ENCODE measurements around the gene DZIP1. TPM values are rescaled to one million over a fixed set of nuclear protein-coding genes. Genes with fewer than 3 reads are reported as not detected.

The DZIP1 gene
- total and polyA plus RNA-seq, 2 donors (not counting 1 experiment from before 2014, with no cell fraction given) = not detected

DNA sequence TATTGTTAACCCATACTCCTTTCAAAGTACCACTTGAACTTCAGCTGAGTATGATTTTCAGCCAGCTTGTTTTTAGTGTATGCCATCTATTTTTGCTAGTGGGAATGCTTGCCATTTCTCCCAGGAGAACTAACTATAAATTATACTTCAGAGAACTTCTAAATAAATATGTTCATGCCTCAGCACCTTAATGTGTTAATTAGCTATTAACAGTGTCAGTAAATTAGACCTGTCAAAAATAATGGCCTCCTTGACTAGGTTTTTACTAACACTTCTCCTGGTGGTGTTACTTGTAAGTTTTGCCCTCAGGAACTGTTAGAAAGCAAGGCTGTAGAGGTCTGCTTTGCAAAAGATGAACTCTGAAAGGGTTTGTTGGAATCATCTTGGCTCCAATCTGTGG is 87.5 kb downstream of the DZIP1 start:
- Histone ChIP-seq H3K79me2 (ENCODE audit: control insufficient read depth, insufficient read depth, low read length) (no peaks in the 10 kb centered on the region), H3K27ac (ENCODE audit: low read length in 2 of 2) (no peak overlapping the region), H4K20me1 (ENCODE audit: control insufficient read depth, insufficient read depth, low read length, poor library complexity, severe bottlenecking) (no peaks in the 10 kb centered on the region), H3K9me3 (ENCODE audit: control extremely low read depth in 1 of 3, control insufficient read depth in 2 of 3, insufficient read depth in 1 of 3, low read length in 2 of 3) (peaks cover 0 to 4% (median 0%) of the 10 kb centered on the region in 3 donors), H3K9ac (ENCODE audit: low read length) (no peak overlapping the region), H2AFZ (ENCODE audit: insufficient read depth, low read depth, low read length, poor library complexity, severe bottlenecking) (no peak overlapping the region), H3K4me2 (replicated peaks; ENCODE audit: low read depth, low read length, poor library complexity, severe bottlenecking) (no peak overlapping the region), H3K4me1 (ENCODE audit: control insufficient read depth in 2 of 2, insufficient read depth in 2 of 2, low read length in 2 of 2) (peaks cover 16 to 18% of the 10 kb centered on the region in 2 donors), H3K36me3 (replicated peaks in 1 of 2; ENCODE audit: control extremely low read depth in 1 of 2, control insufficient read depth in 1 of 2, extremely low read depth in 1 of 2, insufficient read depth in 2 of 2, low read length in 1 of 2) (no peaks in the 10 kb centered on the region), H3K27me3 (replicated peaks in 1 of 4; ENCODE audit: control extremely low read depth in 1 of 4, control insufficient read depth in 3 of 4, insufficient read depth in 4 of 4, low read length in 3 of 4) (peaks cover 0 to 36% (median 19%) of the 10 kb centered on the region in 4 experiments), H3K4me3 (ENCODE audit: control extremely low read depth in 1 of 5, extremely low read depth in 1 of 5, insufficient read depth in 1 of 5, low read depth in 2 of 5, low read length in 4 of 5) (no peak overlapping the region)
- CTCF ChIA-PET = interaction anchor here (0.6 to 1.5 kb wide), 2 partner anchors 208 to 276 kb away, joined by 3 to 4 read pairs; no protein-coding TSS in a partner anchor
- TF ChIP-seq EZH2 (IDR thresholded peaks at IDR 0.05; ENCODE audit: borderline replicate concordance, insufficient read depth, low read depth, low read length, poor library complexity, severe bottlenecking) = no peak
- TF ChIP-seq, protein P1, sequence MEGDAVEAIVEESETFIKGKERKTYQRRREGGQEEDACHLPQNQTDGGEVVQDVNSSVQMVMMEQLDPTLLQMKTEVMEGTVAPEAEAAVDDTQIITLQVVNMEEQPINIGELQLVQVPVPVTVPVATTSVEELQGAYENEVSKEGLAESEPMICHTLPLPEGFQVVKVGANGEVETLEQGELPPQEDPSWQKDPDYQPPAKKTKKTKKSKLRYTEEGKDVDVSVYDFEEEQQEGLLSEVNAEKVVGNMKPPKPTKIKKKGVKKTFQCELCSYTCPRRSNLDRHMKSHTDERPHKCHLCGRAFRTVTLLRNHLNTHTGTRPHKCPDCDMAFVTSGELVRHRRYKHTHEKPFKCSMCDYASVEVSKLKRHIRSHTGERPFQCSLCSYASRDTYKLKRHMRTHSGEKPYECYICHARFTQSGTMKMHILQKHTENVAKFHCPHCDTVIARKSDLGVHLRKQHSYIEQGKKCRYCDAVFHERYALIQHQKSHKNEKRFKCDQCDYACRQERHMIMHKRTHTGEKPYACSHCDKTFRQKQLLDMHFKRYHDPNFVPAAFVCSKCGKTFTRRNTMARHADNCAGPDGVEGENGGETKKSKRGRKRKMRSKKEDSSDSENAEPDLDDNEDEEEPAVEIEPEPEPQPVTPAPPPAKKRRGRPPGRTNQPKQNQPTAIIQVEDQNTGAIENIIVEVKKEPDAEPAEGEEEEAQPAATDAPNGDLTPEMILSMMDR (IDR thresholded peaks at IDR 0.05) = no peak
- H3K4me1 Mint-ChIP-seq = peaks cover 14% of the 10 kb centered on the region
- no peak for ATAC-seq (ENCODE audit: low read depth)
- H3K27me3 Mint-ChIP-seq = peaks cover 30% of the 10 kb centered on the region
- POLR2A ChIA-PET = no interaction called here
- no peak overlapping the region for H3K4me3 Mint-ChIP-seq
- H3K27ac Mint-ChIP-seq = no peak overlapping the region
- H3K9me3 Mint-ChIP-seq (ENCODE audit: insufficient read depth) = no peaks in the 10 kb centered on the region
- intact Hi-C loops (cut with micrococcal nuclease) = no loop called here
- DNase-seq = no peak

DNA sequence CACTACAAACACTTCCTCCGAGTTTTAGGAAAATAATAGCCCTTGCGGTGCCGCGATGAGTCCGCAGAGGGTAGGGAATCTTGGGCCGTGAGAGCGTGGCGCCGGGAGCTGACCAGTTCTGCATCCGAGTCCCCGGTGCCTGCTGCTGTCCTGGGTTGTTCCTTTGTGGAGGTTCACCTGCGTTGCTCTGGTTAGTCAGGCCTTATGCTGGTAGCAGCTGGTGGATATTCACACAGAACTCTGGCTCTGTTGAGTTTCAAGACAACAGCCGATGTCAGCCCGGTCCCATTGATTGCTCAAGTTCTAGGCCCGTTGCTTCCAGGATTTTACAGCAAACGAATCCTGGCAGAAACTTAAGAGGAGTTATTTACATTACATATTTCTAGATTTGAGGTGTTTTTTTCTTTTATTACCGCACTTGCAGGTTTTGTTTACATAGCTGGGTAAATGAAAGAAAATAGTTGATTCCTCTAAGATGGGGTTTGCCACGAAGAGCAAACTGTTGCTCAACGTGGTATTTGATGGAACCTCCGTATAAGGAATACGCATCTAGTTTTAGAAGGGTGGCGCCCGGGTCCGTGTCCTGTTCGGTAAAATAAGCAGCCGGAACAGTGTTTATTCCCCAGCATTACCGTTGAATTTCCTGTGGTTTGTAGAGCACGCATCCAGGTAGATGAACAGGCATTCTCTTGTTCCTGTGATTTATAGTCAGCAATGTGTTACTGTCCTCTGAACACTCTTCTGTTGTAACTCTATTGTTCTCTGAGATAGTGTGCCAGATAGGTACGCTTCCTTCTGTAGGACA is 90.7 kb downstream of the DZIP1 start:
- TF ChIP-seq, protein P1 (IDR thresholded peaks at IDR 0.05) = no peak
- TF ChIP-seq EZH2 (IDR thresholded peaks at IDR 0.05; ENCODE audit: borderline replicate concordance, insufficient read depth, low read depth, low read length, poor library complexity, severe bottlenecking) = peak; percentile 36

More for the DNA sequence above, 90.7 kb downstream of the DZIP1 start:
- H3K27ac Mint-ChIP-seq = no peak overlapping the region
- Histone ChIP-seq H4K20me1 (ENCODE audit: control insufficient read depth, insufficient read depth, low read length, poor library complexity, severe bottlenecking) (no peaks in the 10 kb centered on the region), H3K27me3 (replicated peaks in 1 of 4; ENCODE audit: control extremely low read depth in 1 of 4, control insufficient read depth in 3 of 4, insufficient read depth in 4 of 4, low read length in 3 of 4) (peaks cover 0 to 47% (median 32%) of the 10 kb centered on the region in 4 experiments), H3K36me3 (replicated peaks in 1 of 2; ENCODE audit: control extremely low read depth in 1 of 2, control insufficient read depth in 1 of 2, extremely low read depth in 1 of 2, insufficient read depth in 2 of 2, low read length in 1 of 2) (no peaks in the 10 kb centered on the region), H3K9me3 (ENCODE audit: control extremely low read depth in 1 of 3, control insufficient read depth in 2 of 3, insufficient read depth in 1 of 3, low read length in 2 of 3) (peaks cover 0 to 4% (median 0%) of the 10 kb centered on the region in 3 donors), H3K27ac (ENCODE audit: low read length in 2 of 2) (no peak overlapping the region), H2AFZ (ENCODE audit: insufficient read depth, low read depth, low read length, poor library complexity, severe bottlenecking) (peak overlapping the region; percentile 16), H3K79me2 (ENCODE audit: control insufficient read depth, insufficient read depth, low read length) (no peaks in the 10 kb centered on the region), H3K4me3 (ENCODE audit: control extremely low read depth in 1 of 5, extremely low read depth in 1 of 5, insufficient read depth in 1 of 5, low read depth in 2 of 5, low read length in 4 of 5) (no peak overlapping the region), H3K4me1 (ENCODE audit: control insufficient read depth in 2 of 2, insufficient read depth in 2 of 2, low read length in 2 of 2) (peaks cover 16 to 22% of the 10 kb centered on the region in 2 donors), H3K9ac (ENCODE audit: low read length) (no peak overlapping the region), H3K4me2 (replicated peaks; ENCODE audit: low read depth, low read length, poor library complexity, severe bottlenecking) (peak overlapping the region; percentile 42)
- CTCF ChIA-PET = no interaction called here
- WGBS (ENCODE audit: insufficient coverage) = 6% methylated on average over 24 of the region's 29 CpGs
- DNase-seq (no peak), ATAC-seq (ENCODE audit: low read depth) (no peak)
- H3K27me3 Mint-ChIP-seq = peaks cover 53% of the 10 kb centered on the region
- peaks cover 19% of the 10 kb centered on the region for H3K4me1 Mint-ChIP-seq
- POLR2A ChIA-PET = no interaction called here
- H3K4me3 Mint-ChIP-seq = peak overlapping the region; percentile 60
- H3K9me3 Mint-ChIP-seq (ENCODE audit: insufficient read depth) = no peaks in the 10 kb centered on the region
- intact Hi-C loops (cut with micrococcal nuclease) = no loop called here
